Neural cell (in vitro differentiated cells): ENCODE results near the gene MRPS31. TPM values are rescaled to one million over a fixed set of nuclear protein-coding genes. Genes with fewer than 3 reads are reported as not detected.

ENCODE experiments used
- H2AFZ ChIP-seq: fragments of 200-600, 300-800 bp; sonication (generic), shearing (Covaris generic); 2 replicates; pipeline ENCODE4 v1.6.0; 2014; ENCODE audit warnings: low read depth, mild to moderate bottlenecking, antibody characterized with exemption, low read length, moderate library complexity
- H3F3A ChIP-seq: fragments of 200-600 bp; shearing (Covaris generic); 2 replicates; pipeline ENCODE4 v1.6.1; 2016; ENCODE audit warnings: mild to moderate bottlenecking, moderate library complexity, mixed read lengths, antibody characterized with exemption, low read length; ENCODE audit not compliant: insufficient read depth, poor library complexity, severe bottlenecking
- H3K27ac ChIP-seq: fragments of 200-600, 300-800 bp; sonication (generic), shearing (Covaris generic); 2 replicates; pipeline ENCODE4 v1.5.1; 2014; ENCODE audit warnings: mild to moderate bottlenecking, low read length, moderate library complexity
- H3K27me3 ChIP-seq: fragments of 300-800, 200-600 bp; sonication (generic), shearing (Covaris generic); 2 replicates; pipeline ENCODE4 v1.6.0; 2014; ENCODE audit warnings: mild to moderate bottlenecking, low read depth, low read length, moderate library complexity; ENCODE audit not compliant: insufficient read depth
- H3K36me3 ChIP-seq: fragments of 300-800, 200-600 bp; sonication (generic), shearing (Covaris generic); 2 replicates; pipeline ENCODE4 v1.5.1; 2014; ENCODE audit warnings: mild to moderate bottlenecking, antibody characterized with exemption, low read length, moderate library complexity; ENCODE audit not compliant: insufficient read depth
- H3K4me2 ChIP-seq: fragments of 300-800, 200-600 bp; sonication (generic), shearing (Covaris generic); 2 replicates; pipeline ENCODE4 v1.6.0; 2014; ENCODE audit warnings: mild to moderate bottlenecking, low read length
- H3K4me3 ChIP-seq: fragments of 300-800, 200-600 bp; sonication (generic), shearing (Covaris generic); 2 replicates; pipeline ENCODE4 v1.5.1; 2014; ENCODE audit warnings: mild to moderate bottlenecking, low read length, moderate library complexity
- H3K79me2 ChIP-seq: fragments of 200-600 bp; shearing (Covaris generic); replicated peaks from 2 replicates; pipeline ENCODE4 v1.6.0; 2014; ENCODE audit warnings: mild to moderate bottlenecking, low read length, moderate library complexity; ENCODE audit not compliant: insufficient read depth
- H3K9ac ChIP-seq: fragments of 300-800, 200-600 bp; sonication (generic), shearing (Covaris generic); 2 replicates; pipeline ENCODE4 v1.6.1; 2016; ENCODE audit warnings: mild to moderate bottlenecking, low read length, mixed read lengths
- H3K9me2 ChIP-seq: fragments of 200-600 bp; shearing (Covaris generic); 2 replicates; pipeline ENCODE4 v1.6.1; 2016; ENCODE audit warnings: mild to moderate bottlenecking, low read length, mixed read lengths; ENCODE audit not compliant: insufficient read depth
- H3K9me3 ChIP-seq: fragments of 200-600, 300-800 bp; sonication (generic), shearing (Covaris generic); 2 replicates; pipeline ENCODE4 v1.6.1; 2016; ENCODE audit warnings: mild to moderate bottlenecking, mixed run types, low read length, moderate library complexity, mixed read lengths
- H4K20me1 ChIP-seq: fragments of 200-600 bp; shearing (Covaris generic); 2 replicates; pipeline ENCODE4 v1.6.1; 2016; ENCODE audit warnings: mild to moderate bottlenecking, mixed run types; ENCODE audit not compliant: insufficient read depth
- CTCF ChIP-seq: fragments of 450-650 bp; IDR thresholded peaks from 2 replicates; pipeline ENCODE4 v1.5.1; 2014; ENCODE audit warnings: antibody characterized with exemption, mild to moderate bottlenecking, moderate library complexity; ENCODE audit not compliant: poor library complexity, severe bottlenecking
- EP300 ChIP-seq: fragments of 450-650 bp; conservative IDR thresholded peaks from 2 replicates; pipeline ENCODE4 v1.6.1; 2014; ENCODE audit warnings: antibody characterized with exemption, mild to moderate bottlenecking, moderate library complexity; ENCODE audit not compliant: poor library complexity, severe bottlenecking
- EZH2 ChIP-seq: fragments of 200-600, 300-800 bp; shearing (Covaris generic), sonication (generic); IDR thresholded peaks from 2 replicates; pipeline ENCODE4 v1.6.1; 2014; ENCODE audit warnings: antibody characterized with exemption, low read length, borderline replicate concordance, mild to moderate bottlenecking; ENCODE audit not compliant: insufficient read depth, poor library complexity, severe bottlenecking
- MXI1 ChIP-seq: fragments of 450-650 bp; conservative IDR thresholded peaks from 2 replicates; pipeline ENCODE4 v1.6.1; 2014; ENCODE audit warnings: antibody characterized with exemption, mild to moderate bottlenecking; ENCODE audit not compliant: poor library complexity, severe bottlenecking
- POLR2AphosphoS5 ChIP-seq: IDR thresholded peaks from 2 replicates; pipeline ENCODE4 v1.6.1; 2012
- RAD21 ChIP-seq: fragments of 450-650 bp; conservative IDR thresholded peaks from 2 replicates; pipeline ENCODE4 v1.6.1; 2014; ENCODE audit warnings: antibody characterized with exemption, mild to moderate bottlenecking, moderate library complexity
- REST ChIP-seq: IDR thresholded peaks from 2 replicates; pipeline ENCODE4 v1.6.1; 2012; ENCODE audit warnings: borderline replicate concordance
- SMC3 ChIP-seq: fragments of 450-650 bp; conservative IDR thresholded peaks from 2 replicates; pipeline ENCODE4 v1.6.1; 2014; ENCODE audit warnings: antibody characterized with exemption, mild to moderate bottlenecking, moderate library complexity; ENCODE audit not compliant: poor library complexity
- TAF1 ChIP-seq: IDR thresholded peaks from 2 replicates; pipeline ENCODE4 v1.6.1; 2012; ENCODE audit warnings: low read depth
- polyA plus RNA-seq: library from polyadenylated mRNA; depleted of rRNA; stranded (reverse); fragments of >200 nt; gene quantifications from 2 replicates; pipeline ENCODE4 v1.2.3, GENCODE V29; 2014

The MRPS31 gene
- polyA plus RNA-seq, 1 donor from 2014 or later: 72.4 TPM

- Histone ChIP-seq H3K9me3 (no peaks in the 10 kb centered on the region), H3K4me2 (no peak overlapping the region), H3K27me3 (no peaks in the 10 kb centered on the region), H3K79me2 (no peaks in the 10 kb centered on the region), H3F3A (no peaks in the 10 kb centered on the region), H3K4me3 (no peak overlapping the region), H3K9ac (no peak overlapping the region), H3K36me3 (no peaks in the 10 kb centered on the region), H3K27ac (no peak overlapping the region), H2AFZ (no peak overlapping the region), H4K20me1 (no peaks in the 10 kb centered on the region), H3K9me2 (no peaks in the 10 kb centered on the region)
- no peak for TF ChIP-seq EZH2
- no peak for TF ChIP-seq REST
- no peak for TF ChIP-seq TAF1
- no peak for TF ChIP-seq RAD21
- peak; percentile 35 for TF ChIP-seq CTCF
- no peak for TF ChIP-seq POLR2AphosphoS5
- peak; percentile 16 for TF ChIP-seq SMC3
- no peak for TF ChIP-seq EP300
- TF ChIP-seq MXI1: no peak
These were observed 6.3 kb upstream of the MRPS31 start for GRCh38 chr13:40777166-40777808.

- no peak overlapping the region for H3K27ac ChIP-seq
- TF ChIP-seq POLR2AphosphoS5 (no peak), EZH2 (no peak), TAF1 (no peak), RAD21 (no peak), MXI1 (no peak), EP300 (no peak), CTCF (no peak), REST (no peak), SMC3 (no peak)
- no peaks in the 10 kb centered on the region for H3F3A ChIP-seq
- no peaks in the 10 kb centered on the region for H3K27me3 ChIP-seq
- H4K20me1 ChIP-seq: no peaks in the 10 kb centered on the region
- no peaks in the 10 kb centered on the region for H3K79me2 ChIP-seq
- H3K4me3 ChIP-seq: no peak overlapping the region
- no peaks in the 10 kb centered on the region for H3K36me3 ChIP-seq
- no peaks in the 10 kb centered on the region for H3K9me3 ChIP-seq
- no peak overlapping the region for H3K9ac ChIP-seq
- H3K9me2 ChIP-seq: no peaks in the 10 kb centered on the region
- no peak overlapping the region for H3K4me2 ChIP-seq
- H2AFZ ChIP-seq: no peak overlapping the region
These were observed 5.7 kb upstream of the MRPS31 start for GRCh38 chr13:40776681-40777165.
